ENCODE measurements around the gene KIAA0513.
A peak's percentile ranks its signal among the peaks of the same experiment; 100 is the strongest.

KIAA0513 gene

DNA sequence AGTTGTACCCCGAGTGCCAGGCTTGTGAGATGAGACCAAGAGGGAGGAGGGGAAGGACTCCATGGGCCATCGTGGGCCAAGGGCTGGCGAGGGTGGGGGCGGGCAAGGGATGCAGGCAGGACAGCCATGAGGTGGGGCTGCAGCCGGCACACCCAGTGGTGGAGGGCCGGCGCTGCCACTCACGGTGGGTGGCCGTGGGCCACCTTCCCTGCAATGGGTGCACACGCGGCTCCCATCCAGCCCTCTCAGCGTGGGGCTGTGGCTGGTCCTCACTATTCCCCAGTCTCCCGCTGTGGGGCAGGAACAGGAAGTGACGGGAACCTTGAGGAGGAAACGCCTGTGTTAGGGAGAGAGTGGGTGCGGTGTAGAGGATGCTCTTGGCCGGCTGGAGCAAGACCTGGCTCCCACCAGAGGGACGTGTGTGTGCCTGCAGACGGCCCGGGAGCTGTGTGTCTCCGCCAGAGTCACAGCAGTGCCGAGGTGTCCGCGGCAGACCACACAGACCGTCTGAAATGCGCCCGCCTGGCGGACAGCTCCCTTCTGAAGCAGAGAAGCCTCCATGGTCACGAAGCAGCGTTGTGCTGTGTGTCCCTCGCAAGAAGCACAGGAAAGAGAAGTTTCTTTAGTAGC is 61.1 kb downstream of the KIAA0513 start:
- TF ChIP-seq, protein P1, sequence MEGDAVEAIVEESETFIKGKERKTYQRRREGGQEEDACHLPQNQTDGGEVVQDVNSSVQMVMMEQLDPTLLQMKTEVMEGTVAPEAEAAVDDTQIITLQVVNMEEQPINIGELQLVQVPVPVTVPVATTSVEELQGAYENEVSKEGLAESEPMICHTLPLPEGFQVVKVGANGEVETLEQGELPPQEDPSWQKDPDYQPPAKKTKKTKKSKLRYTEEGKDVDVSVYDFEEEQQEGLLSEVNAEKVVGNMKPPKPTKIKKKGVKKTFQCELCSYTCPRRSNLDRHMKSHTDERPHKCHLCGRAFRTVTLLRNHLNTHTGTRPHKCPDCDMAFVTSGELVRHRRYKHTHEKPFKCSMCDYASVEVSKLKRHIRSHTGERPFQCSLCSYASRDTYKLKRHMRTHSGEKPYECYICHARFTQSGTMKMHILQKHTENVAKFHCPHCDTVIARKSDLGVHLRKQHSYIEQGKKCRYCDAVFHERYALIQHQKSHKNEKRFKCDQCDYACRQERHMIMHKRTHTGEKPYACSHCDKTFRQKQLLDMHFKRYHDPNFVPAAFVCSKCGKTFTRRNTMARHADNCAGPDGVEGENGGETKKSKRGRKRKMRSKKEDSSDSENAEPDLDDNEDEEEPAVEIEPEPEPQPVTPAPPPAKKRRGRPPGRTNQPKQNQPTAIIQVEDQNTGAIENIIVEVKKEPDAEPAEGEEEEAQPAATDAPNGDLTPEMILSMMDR (IDR thresholded peaks at IDR 0.05; ENCODE audit: low read length, missing control alignments): no peak
- no peak for DNase-seq (ENCODE audit: low read depth)
- no peak overlapping the region for H3K4me3 ChIP-seq (replicated peaks; ENCODE audit: low read depth, low read length)

DNA sequence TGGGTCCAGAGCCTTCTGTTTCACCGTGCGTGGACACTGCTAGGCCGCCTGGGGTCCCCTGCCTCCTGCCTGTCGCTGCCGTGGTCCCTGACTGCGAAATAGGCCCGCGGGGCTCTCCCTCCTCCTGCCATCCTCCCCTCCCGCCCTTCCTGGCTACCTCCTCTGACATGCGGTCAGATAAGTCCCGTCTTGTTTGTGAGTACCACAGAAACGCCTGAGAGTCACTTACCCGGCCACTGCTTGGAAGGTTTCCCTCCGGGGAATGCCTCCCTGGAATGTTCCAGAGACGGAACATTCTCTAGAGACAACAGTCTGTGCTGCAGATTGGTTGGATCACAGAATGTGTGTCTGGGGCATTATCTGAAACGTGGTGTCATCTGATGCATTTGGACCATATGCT is 61.9 kb downstream of the KIAA0513 start:
- TF ChIP-seq, protein P1 (IDR thresholded peaks at IDR 0.05; ENCODE audit: low read length, missing control alignments): no peak
- no peak overlapping the region for H3K4me3 ChIP-seq (replicated peaks; ENCODE audit: low read depth, low read length)
- DNase-seq (ENCODE audit: low read depth): peak; percentile 35

DNA sequence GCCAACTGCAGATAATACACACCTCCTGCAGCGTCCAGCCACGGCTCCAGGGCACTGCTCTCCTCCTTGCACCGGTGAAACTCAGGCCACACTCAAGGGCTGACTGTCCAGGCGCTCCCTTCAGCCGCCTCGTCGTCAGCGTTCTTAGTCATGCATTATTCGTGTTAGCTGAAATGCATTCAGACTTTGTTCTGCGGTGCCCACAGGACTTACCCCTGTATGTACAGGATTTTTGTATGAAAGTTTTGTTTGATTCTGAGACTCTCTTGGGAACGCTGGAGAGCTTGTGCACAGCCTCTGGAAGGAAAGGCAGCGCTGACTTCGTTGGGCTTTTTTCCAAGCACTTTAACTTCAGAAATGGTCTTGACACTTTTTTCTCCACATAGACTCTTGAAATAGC is 62.6 kb downstream of the KIAA0513 start:
- no peak overlapping the region for H3K4me3 ChIP-seq (replicated peaks; ENCODE audit: low read depth, low read length)
- DNase-seq (ENCODE audit: low read depth): peak; percentile 34
- TF ChIP-seq, protein P1 (IDR thresholded peaks at IDR 0.05; ENCODE audit: low read length, missing control alignments): no peak

GRCh38 chr16:85090873-85091521 is 63.4 kb downstream of the KIAA0513 start:
- no peak for DNase-seq (ENCODE audit: low read depth)
- TF ChIP-seq, protein P1 (IDR thresholded peaks at IDR 0.05; ENCODE audit: low read length, missing control alignments): no peak
- H3K4me3 ChIP-seq (replicated peaks; ENCODE audit: low read depth, low read length): no peak overlapping the region

GRCh38 chr16:85091522-85091910 is 63.9 kb downstream of the KIAA0513 start:
- DNase-seq (ENCODE audit: low read depth): no peak
- TF ChIP-seq, protein P1 (IDR thresholded peaks at IDR 0.05; ENCODE audit: low read length, missing control alignments): no peak
- H3K4me3 ChIP-seq (replicated peaks; ENCODE audit: low read depth, low read length): no peak overlapping the region

DNA sequence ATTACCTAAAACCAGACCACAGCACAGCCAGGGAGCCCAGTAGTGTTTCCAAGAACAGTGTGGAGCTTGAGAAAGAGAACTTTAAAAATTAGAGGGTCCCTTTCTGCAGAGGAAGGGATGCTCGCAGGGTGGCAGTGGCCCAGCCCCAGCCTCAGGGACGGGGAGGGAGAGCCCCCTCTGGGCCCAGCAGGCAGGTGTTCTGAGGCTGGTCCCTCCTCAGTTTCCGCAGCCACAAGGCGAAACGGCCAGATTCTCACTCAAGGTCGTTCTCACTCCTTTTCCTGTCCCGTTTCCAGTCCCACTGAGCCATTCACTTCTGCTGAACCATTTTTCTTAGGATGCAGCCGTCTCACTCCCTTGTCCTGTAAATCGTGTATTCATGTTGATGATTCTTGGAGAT is 64.7 kb downstream of the KIAA0513 start:
- H3K4me3 ChIP-seq (replicated peaks; ENCODE audit: low read depth, low read length): no peak overlapping the region
- no peak for DNase-seq (ENCODE audit: low read depth)
- TF ChIP-seq, protein P1 (IDR thresholded peaks at IDR 0.05; ENCODE audit: low read length, missing control alignments): no peak

DNA sequence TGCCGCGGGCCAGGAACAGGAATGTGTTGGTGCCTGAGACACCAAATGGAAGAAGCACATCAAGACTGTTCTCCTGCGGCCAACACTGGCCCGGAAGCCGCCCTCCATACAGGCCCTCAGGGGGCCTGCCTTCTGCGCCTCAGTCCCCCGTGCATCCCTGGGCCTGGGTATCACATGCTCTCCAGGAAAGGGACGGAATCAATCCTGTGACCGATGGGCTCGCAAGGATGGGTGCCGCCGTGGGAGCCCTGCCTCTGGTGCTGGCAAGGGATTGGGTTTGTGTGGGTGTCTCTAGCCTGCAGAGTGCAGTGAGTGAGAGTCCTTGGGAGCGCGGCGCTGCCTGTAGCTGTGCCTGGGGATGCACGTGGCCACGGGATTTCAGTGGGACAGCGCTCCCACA is 65.3 kb downstream of the KIAA0513 start:
- TF ChIP-seq, protein P1 (IDR thresholded peaks at IDR 0.05; ENCODE audit: low read length, missing control alignments): no peak
- H3K4me3 ChIP-seq (replicated peaks; ENCODE audit: low read depth, low read length): no peak overlapping the region
- DNase-seq (ENCODE audit: low read depth): no peak

All from fibroblast of pulmonary artery (primary cell).